ENCODE measurements around the gene CCNY. TPM values are rescaled to one million over a fixed set of nuclear protein-coding genes. Genes with fewer than 3 reads are reported as not detected.

Gene CCNY
- total RNA-seq, 1 experiment from 2014 or later = 62.2 TPM

GRCh38 chr10:35445150-35445884 is 109.0 kb downstream of the CCNY start (continued):
- TF ChIP-seq, protein P1, sequence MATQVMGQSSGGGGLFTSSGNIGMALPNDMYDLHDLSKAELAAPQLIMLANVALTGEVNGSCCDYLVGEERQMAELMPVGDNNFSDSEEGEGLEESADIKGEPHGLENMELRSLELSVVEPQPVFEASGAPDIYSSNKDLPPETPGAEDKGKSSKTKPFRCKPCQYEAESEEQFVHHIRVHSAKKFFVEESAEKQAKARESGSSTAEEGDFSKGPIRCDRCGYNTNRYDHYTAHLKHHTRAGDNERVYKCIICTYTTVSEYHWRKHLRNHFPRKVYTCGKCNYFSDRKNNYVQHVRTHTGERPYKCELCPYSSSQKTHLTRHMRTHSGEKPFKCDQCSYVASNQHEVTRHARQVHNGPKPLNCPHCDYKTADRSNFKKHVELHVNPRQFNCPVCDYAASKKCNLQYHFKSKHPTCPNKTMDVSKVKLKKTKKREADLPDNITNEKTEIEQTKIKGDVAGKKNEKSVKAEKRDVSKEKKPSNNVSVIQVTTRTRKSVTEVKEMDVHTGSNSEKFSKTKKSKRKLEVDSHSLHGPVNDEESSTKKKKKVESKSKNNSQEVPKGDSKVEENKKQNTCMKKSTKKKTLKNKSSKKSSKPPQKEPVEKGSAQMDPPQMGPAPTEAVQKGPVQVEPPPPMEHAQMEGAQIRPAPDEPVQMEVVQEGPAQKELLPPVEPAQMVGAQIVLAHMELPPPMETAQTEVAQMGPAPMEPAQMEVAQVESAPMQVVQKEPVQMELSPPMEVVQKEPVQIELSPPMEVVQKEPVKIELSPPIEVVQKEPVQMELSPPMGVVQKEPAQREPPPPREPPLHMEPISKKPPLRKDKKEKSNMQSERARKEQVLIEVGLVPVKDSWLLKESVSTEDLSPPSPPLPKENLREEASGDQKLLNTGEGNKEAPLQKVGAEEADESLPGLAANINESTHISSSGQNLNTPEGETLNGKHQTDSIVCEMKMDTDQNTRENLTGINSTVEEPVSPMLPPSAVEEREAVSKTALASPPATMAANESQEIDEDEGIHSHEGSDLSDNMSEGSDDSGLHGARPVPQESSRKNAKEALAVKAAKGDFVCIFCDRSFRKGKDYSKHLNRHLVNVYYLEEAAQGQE (IDR thresholded peaks at IDR 0.05; ENCODE audit: low read depth) = no peak
- TF ChIP-seq JUND (IDR thresholded peaks at IDR 0.05) = no peak

- H3K79me2 ChIP-seq (ENCODE audit: insufficient read depth, low read length) = peaks cover 92% of the 10 kb centered on the region
- TF ChIP-seq ZFX (IDR thresholded peaks at IDR 0.05) (no peak), ELF1 (IDR thresholded peaks at IDR 0.05; ENCODE audit: borderline replicate concordance, low read depth) (no peak)
- TF ChIP-seq, protein P2, sequence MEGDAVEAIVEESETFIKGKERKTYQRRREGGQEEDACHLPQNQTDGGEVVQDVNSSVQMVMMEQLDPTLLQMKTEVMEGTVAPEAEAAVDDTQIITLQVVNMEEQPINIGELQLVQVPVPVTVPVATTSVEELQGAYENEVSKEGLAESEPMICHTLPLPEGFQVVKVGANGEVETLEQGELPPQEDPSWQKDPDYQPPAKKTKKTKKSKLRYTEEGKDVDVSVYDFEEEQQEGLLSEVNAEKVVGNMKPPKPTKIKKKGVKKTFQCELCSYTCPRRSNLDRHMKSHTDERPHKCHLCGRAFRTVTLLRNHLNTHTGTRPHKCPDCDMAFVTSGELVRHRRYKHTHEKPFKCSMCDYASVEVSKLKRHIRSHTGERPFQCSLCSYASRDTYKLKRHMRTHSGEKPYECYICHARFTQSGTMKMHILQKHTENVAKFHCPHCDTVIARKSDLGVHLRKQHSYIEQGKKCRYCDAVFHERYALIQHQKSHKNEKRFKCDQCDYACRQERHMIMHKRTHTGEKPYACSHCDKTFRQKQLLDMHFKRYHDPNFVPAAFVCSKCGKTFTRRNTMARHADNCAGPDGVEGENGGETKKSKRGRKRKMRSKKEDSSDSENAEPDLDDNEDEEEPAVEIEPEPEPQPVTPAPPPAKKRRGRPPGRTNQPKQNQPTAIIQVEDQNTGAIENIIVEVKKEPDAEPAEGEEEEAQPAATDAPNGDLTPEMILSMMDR (IDR thresholded peaks at IDR 0.05 in 2 of 3, conservative IDR thresholded peaks at IDR 0.05 in 1 of 3; ENCODE audit: borderline replicate concordance in 1 of 3, insufficient read depth in 1 of 3, low read depth in 2 of 3, low read length in 2 of 3) = no peak
- H3K27ac ChIP-seq (ENCODE audit: low read depth, low read length) = no peak overlapping the region
- H3K4me3 ChIP-seq (replicated peaks in 1 of 2; ENCODE audit: low read depth in 1 of 2, low read length in 2 of 2) = no peak overlapping the region
- intact Hi-C loops (cut with micrococcal nuclease) = no loop called here
- POLR2A ChIA-PET = no interaction called here
- no peaks in the 10 kb centered on the region for H3K27me3 ChIP-seq (ENCODE audit: insufficient read depth, low read length)
- H3K9me3 ChIP-seq (ENCODE audit: control insufficient read depth in 1 of 2, insufficient read depth in 1 of 2, low read depth in 1 of 2, low read length in 2 of 2) = peaks cover 10 to 25% of the 10 kb centered on the region in 2 experiments; a peak in 2 of 4 replicates
- no peak overlapping the region for H2AFZ ChIP-seq (ENCODE audit: low read depth, low read length, poor library complexity, severe bottlenecking)
- H3K4me2 ChIP-seq (ENCODE audit: low read length) = no peak overlapping the region
- DNase-seq (ENCODE audit: low read depth, low spot score) = no peak
- ATAC-seq = no peak
- CTCF ChIA-PET = no interaction called here
- H3K36me3 ChIP-seq (ENCODE audit: control insufficient read depth in 1 of 2, insufficient read depth in 2 of 2, low read length in 2 of 2) = no peaks in the 10 kb centered on the region
- no peak overlapping the region for H3K9ac ChIP-seq (ENCODE audit: low read length)
- no peaks in the 10 kb centered on the region for H4K20me1 ChIP-seq (ENCODE audit: insufficient read depth)
- RAD21 ChIA-PET (ENCODE audit: low non-redundant PET in 1 of 2, low total read pairs in 2 of 2, uncharacterized antibody in 2 of 2, unreplicated experiment in 2 of 2) = no interaction called here
- peaks cover 25 to 30% of the 10 kb centered on the region in 2 experiments for H3K4me1 ChIP-seq (ENCODE audit: control insufficient read depth in 1 of 2, insufficient read depth in 2 of 2, low read length in 2 of 2)
- no peaks in the 10 kb centered on the region for H3K9me2 ChIP-seq (ENCODE audit: insufficient read depth)
- no TSS peak for BruUV-seq (replicated peaks)
These were observed 110.1 kb downstream of the CCNY start for GRCh38 chr10:35446439-35446838.

All from HCT116 (cell line).